NB4 (cell line): ENCODE results near the gene NDUFAF4.
"Not testable (repeated sequence)": the region's sequence is repeated elsewhere in the genome, so short reads cannot be mapped to it uniquely, and the experiment has no call there.

Experiments
- DNase-seq: peaks from one replicate; pipeline ENCODE4 v3.0.0; 2010; ENCODE audit warnings: low read depth
- H3K4me3 ChIP-seq: one replicate; pipeline ENCODE4 v1.5.1; 2011; ENCODE audit warnings: mild to moderate bottlenecking, low read depth, low read length, moderate library complexity
- MAX ChIP-seq: IDR thresholded peaks from 2 replicates; pipeline ENCODE4 v1.6.1; 2011; ENCODE audit warnings: low read depth, low read length
- MYC ChIP-seq: IDR thresholded peaks from 2 replicates; pipeline ENCODE4 v1.6.1; 2011; ENCODE audit warnings: low read depth, low read length
- POLR2A ChIP-seq: IDR thresholded peaks from 2 replicates; pipeline ENCODE4 v1.6.1; 2011; ENCODE audit warnings: mild to moderate bottlenecking; ENCODE audit not compliant: insufficient read length; ENCODE audit errors: extremely low read depth
- TF ChIP-seq, protein P1 (sequence below): IDR thresholded peaks from one replicate; pipeline ENCODE4 v1.5.1; 2012; ENCODE audit warnings: low read depth, low read length

Gene NDUFAF4

DNA sequence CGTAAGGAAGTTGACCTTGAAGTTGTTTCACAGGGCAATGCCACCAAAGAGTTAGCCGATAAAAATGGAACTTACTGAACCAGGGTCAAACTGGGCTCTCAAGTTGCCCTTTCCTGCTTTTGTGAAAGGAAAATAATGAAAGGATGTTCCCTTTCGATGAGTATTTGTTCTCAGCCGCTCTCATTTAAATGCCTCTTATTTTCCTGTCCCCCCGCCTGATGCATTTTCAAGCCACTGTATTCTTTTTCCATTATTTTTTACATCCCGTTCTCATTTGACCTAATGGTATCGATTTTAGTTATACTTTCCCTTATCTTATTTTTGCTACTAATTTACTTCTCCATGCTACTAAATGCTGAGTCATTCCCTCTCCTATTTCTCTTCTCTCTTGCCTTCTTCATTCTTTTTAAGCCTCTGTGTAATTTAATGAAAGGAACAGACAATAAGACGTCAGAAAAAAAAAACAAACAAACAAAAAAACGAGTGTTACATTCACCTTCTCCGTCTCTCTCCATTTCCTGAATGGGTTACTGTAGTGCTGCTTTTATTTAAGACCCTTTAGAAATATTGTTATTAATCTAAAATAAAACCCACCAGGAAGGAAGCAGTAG lies 655 bp upstream of the NDUFAF4 start:
- TF ChIP-seq MYC = no peak
- TF ChIP-seq POLR2A = no peak
- TF ChIP-seq MAX = no peak
- TF ChIP-seq, protein P1, sequence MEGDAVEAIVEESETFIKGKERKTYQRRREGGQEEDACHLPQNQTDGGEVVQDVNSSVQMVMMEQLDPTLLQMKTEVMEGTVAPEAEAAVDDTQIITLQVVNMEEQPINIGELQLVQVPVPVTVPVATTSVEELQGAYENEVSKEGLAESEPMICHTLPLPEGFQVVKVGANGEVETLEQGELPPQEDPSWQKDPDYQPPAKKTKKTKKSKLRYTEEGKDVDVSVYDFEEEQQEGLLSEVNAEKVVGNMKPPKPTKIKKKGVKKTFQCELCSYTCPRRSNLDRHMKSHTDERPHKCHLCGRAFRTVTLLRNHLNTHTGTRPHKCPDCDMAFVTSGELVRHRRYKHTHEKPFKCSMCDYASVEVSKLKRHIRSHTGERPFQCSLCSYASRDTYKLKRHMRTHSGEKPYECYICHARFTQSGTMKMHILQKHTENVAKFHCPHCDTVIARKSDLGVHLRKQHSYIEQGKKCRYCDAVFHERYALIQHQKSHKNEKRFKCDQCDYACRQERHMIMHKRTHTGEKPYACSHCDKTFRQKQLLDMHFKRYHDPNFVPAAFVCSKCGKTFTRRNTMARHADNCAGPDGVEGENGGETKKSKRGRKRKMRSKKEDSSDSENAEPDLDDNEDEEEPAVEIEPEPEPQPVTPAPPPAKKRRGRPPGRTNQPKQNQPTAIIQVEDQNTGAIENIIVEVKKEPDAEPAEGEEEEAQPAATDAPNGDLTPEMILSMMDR = no peak
- peak overlapping the region; percentile 85 for H3K4me3 ChIP-seq
- DNase-seq = peak; percentile 33

- TF ChIP-seq, protein P1 = no peak
- TF ChIP-seq POLR2A (no peak), MAX (no peak)
- DNase-seq = no peak
- H3K4me3 ChIP-seq = no peak overlapping the region
Measured at GRCh38 chr6:96889146-96889545, 8.5 kb downstream of the NDUFAF4 start.

GRCh38 chr6:96888745-96889144 lies 8.9 kb downstream of the NDUFAF4 start:
- no peak for DNase-seq
- H3K4me3 ChIP-seq = no peak overlapping the region
- no peak for TF ChIP-seq MYC
- TF ChIP-seq, protein P1 = no peak
- TF ChIP-seq POLR2A = no peak
- TF ChIP-seq MAX = no peak

- no peak overlapping the region for H3K4me3 ChIP-seq
- no peak for DNase-seq
- TF ChIP-seq, protein P1 = no peak
- TF ChIP-seq MYC (no peak), POLR2A (no peak), MAX (no peak)
Measured at GRCh38 chr6:96886519-96886918, 11.2 kb downstream of the NDUFAF4 start.

DNA sequence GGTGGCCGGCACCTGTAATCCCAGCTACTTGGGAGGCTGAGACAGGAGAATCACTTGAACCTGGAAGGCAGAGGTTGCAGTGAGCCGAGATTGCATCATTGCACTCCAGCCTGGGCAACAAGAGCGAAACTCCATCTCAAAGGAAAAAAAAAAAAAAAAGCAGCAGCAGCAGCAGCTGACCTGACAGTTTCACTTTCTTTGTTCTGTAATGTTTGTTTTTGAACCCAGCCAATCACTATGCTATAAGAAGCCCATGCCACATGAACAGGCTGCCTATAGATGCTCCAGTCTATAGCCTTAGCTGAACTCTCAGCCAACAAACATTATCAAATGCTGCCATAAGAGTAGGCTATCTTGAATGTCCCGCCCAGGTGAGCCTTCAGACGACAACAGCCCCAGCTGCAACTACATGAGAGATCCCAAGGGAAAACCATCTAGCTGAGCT lies 12.5 kb downstream of the NDUFAF4 start:
- H3K4me3 ChIP-seq, DNase-seq: not testable (repeated sequence)

DNA sequence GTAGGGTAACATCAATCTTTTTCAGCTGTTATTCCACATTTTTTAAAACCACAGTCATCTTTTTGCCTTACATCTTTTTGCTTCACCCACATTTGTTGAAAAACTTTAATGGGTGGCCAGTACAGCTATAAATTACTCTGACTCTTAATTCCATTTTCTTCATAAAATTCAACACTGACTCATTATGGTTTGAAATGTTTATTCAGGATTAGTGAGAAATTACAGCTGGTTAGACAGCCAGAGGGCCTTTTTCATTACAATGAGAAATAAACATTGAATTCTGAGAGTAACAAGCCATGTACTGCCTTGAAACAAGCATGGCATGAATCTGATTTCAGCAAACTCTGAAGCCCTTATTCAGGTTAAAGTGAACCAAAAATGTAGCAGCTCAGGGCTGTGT lies 19.5 kb downstream of the NDUFAF4 start:
- TF ChIP-seq MAX = no peak
- TF ChIP-seq, protein P1 = no peak
- no peak for TF ChIP-seq MYC
- no peak for TF ChIP-seq POLR2A
- no peak overlapping the region for H3K4me3 ChIP-seq
- no peak for DNase-seq
